ENCODE measurements around the gene ARID1A.

ARID1A gene

DNA sequence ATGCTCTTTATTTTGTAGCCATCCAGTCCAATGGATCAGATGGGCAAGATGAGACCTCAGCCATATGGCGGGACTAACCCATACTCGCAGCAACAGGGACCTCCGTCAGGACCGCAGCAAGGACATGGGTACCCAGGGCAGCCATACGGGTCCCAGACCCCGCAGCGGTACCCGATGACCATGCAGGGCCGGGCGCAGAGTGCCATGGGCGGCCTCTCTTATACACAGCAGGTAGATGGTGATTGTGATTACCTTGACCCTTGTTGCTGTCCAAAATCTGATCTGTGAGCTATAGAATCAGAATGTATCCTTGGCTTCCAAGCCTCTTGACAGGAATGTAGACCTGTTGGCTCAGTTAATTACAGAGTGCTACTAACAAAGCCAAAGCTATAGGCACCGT, 33.8 kb downstream of the ARID1A start:
- no peak for DNase-seq

DNA sequence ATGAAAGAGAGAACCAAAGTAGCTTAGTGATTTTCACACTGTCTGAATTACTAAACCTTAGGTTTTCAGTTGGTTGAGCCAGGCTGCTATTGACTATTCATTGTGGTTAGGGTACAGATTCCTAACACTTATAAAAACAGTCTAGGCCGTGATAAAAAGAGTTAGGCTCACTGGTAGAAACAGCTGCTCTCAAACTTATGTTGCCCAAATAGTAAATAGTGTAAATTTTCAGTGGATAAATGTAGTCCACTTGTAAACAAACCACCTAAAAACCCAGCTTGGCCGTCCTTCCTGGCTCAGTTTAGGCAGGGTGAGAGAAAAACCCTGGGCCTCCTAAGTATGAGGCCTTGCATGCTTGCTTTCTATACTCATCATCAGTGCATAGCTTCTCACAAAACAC, 34.9 kb downstream of the ARID1A start:
- DNase-seq, result no peak

DNA sequence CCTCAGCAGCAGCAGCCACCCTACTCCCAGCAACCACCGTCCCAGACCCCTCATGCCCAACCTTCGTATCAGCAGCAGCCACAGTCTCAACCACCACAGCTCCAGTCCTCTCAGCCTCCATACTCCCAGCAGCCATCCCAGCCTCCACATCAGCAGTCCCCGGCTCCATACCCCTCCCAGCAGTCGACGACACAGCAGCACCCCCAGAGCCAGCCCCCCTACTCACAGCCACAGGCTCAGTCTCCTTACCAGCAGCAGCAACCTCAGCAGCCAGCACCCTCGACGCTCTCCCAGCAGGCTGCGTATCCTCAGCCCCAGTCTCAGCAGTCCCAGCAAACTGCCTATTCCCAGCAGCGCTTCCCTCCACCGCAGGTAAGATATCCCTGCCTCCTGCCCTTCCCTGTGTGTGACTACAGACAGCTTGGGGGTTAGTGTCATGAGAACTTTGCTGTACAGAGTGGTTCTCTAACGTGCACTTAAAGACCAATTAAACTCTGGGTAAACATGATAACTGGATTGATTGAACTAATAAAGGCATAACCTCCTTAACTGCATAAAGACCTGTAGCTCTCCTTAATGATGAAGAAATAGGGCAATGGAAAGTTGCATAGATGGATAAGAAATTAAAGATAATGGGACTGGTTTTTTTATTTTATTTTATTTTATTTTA, 35.6 kb downstream of the ARID1A start:
- no peak for DNase-seq

DNA sequence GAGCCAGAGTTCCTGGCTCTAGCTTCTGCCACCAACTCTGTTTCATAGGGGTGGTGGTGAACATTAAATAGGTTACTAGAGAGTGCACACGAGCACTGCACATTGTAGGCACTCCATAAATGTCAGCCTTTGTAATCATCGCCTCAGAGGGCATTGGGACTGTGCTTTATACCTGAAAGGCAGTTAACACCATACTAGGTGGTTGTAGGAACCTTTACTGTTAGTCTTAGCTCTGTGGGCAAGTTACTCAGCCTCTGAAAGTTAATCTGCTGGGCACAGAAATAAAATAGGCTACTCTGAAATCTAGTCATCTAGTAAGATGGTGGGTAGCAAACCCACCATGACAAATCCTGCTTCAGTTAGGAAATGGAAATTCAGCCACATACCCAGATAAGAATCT, 37.6 kb downstream of the ARID1A start:
- no peak for DNase-seq

DNA sequence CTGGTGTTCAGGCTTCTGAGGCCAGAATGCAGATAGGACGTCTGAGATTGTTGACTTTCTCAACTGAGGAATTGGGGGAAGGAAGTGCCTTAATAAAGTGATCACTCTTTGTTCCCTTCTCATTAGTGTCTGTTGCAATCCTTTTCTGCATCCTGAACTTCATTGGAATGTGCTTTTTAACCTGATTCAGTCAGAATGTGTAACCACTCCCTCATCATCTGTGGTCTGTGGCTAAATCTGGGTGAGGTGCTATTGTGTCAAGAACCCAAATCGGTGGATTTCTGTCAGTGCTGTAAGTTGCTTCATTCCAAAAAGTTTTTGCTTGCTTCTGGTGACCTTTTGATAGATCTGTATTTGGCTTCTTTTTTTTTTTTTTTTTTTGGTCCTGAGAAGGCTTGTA, 38.2 kb downstream of the ARID1A start:
- DNase-seq, result no peak

DNA sequence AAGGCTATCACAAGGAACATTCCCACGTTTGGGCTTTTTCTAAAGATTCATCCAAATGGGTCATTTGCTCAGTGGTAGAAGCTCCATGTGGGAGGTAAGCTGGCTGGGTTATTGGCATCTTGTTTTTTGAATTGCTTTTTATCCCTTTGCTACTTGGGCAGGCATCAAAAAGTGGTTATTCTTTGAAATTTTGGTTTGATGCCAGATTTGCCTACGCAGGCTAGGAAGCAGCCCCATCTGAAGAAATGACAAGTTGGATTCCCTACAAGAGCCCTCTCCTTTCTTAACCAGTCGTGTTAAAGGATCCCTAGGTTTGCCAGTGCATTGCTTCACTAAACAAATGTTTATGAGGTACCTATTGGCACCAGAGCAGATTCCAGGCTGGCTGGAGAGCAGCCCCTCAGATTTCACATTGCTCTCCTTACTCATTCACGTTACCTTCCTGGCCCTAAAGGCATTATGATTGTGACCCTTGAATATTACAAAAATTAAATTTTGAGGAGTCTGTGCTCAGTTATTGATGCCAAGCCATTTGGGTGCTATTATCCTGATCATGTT, 38.8 kb downstream of the ARID1A start:
- DNase-seq, result no peak

DNA sequence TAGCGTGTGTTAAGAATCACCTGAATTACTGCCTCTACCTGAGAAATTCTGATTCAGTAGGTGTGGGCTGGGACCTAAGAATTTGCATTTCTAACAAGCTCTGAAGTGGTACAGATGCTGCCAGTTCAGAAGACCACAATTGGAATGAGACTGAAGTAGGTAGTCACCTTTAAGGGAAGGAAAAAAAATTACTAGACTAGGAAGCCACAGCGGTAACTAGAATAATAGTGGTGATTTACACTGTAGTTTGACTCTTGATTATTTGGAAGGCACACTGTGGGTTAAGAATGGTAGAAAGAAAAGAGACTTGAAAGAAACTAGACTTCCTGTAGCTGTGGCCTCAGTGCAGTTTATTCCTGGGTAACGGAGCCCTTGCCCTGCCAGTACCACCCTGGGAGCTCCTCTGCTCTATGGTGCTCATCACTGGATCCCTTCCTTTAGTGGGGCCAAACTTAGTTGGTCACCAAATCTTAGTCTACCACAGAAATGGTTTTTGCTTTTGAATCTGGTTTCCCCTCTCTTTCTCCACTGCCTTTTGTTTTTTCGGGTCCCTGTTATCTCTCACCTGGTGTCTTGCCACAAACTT, 43.6 kb downstream of the ARID1A start:
- DNase-seq, result no peak

DNA sequence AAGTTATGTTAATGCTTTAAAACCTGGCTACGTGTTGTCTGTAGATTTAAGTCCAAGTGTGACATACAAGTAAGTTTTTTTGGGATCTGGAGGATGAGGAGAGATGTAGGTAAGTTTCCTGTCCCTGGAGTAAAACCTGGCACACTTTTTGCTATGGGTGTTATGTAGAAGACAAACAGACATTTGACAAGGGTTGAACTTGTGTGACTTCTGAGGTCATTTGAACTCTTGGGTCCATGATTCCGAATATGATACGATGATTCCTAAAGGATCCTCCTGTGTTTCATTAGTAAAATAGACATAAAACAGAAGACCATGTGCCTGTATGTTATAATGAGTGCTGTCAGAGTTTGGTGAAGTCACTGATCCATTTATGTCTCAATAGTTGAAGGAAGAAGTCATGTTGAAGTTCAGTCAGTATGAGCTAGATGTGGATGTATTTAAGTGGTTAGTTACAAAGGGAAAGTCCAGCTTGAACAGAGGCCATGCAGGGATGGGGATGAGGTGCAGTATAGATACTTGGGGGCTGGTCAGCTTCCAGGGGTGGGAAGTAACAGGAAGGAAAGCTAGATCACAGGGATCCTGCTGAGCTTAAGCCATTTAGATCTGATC, 44.3 kb downstream of the ARID1A start:
- DNase-seq, result no peak

DNA sequence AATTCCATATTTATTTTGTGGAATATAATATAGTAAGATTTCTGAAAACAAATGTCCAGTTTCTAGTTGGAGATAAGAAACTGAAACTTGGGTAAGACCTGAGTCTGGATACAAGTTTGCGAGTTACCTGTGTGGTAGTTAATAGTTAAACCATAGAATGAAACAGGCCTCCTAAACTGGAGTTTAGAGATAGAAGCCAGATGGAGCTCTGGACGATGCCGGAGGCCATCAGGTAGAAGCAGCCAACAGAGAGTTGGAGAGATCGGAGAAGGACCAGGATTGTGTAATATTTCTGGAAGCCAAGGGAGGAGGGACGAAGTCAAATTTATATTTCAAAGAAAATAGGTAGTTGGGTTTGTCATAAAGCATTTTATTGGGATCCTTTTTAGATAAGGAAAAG, 45.1 kb downstream of the ARID1A start:
- no peak for DNase-seq

DNA sequence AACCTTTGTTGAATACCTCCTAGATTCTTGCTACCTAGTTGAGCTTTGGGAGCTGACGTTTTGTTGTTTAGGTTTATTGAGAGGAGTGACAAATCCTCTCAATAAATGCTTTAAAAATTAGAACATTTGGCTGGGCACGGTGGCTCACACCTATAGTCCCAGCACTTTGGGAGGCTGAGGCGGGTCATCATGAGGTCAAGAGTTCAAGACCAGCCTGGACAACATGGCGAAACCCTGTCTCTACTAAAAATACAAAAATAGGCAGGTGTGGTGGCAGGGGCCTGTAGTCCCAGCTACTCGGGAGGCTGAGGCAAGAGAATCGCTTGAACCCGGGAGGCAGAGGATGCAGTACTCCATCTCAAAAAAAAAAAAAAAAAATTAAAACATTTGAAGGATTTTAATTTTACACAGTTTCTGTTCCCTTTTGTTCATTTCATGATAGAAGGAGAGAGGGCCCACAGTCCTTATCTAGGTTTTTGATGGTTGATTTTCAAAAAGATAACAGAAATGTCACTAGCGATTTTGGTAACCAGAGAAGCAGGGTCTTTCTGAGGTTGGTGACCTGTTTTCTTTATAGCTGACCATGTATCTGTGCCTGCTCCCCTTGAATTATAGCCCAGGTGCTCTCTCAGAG, 47.7 kb downstream of the ARID1A start:
- no peak for DNase-seq

DNA sequence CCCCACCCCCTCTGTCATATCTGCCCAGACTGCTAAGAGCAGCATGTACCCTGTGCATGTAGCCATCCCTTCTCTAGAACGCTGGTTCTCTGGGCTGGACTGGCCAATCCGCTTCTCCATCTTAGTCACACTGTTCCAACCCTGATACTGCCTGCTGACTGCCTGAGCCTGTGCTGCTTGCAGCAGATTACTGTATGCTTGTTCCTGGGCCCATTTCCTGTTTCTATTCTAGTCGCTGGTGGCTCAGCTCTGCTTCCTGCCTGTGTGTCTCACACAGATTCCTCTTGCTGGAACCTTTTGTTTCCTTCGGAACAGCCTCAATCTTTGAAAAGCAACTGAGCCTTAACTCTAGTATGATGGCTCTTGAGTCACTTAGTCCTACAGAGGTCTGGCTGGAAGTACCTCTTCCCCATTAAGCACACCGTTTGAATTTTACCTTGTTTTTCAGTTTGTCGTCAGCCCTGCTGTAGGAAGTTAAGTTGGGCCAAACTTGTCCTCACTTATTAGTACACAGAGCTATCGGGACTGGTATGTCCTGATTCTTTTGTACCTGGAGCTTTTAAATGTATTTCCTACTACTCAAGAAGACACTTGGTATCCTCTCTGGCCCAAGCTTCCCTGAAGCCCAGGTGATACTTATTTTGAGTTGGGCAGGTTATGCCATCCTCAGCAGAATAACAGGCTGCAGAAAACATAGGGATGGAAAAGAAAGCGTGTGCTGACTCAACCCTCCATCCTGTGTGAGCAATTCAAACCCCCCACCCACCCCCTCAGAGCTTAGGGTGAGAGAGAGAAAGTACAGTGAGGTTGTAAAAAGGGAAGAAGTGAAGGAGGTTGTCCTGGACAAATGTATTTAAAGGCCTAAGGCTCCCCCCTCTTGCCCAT, 48.5 kb downstream of the ARID1A start:
- peak; percentile 38 for DNase-seq

DNA sequence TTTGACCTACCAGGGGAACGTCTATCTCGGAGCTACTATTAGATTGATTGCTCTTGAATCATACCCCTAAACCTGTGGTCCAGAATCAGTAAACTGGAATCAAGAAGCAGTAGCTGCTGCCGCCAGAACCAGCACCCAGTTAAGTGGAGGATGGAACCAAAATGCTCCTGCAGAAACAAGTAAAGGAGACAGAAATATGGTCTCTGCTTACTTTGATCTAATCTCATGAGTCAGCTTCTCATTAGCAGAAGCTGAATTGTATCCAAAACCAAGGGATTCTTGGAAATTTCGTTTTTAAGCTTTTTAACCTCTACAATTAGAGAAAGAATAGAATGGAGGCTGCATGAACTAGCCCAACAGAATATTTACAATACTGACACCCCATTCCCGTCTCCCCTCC, 49.4 kb downstream of the ARID1A start:
- DNase-seq, result no peak

DNA sequence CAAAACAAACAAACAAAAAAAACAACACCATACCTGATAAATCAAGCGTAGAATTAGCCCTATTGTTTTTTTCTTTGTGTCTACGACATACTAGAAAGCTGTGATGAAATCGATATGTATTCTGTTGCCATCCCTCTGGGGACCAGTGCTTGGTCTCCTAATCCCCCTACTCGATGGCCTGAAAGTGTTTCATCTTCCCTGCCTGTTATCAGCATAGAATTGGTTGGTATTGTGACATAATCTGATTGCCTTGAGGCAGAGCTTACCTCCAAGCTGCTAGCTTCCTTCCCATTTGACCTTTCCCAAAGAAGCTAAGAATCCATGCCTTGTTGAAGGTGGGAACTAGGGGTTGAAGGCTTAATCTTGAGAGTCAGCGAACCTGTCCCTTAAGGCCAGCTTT, 51.2 kb downstream of the ARID1A start:
- DNase-seq, result no peak

DNA sequence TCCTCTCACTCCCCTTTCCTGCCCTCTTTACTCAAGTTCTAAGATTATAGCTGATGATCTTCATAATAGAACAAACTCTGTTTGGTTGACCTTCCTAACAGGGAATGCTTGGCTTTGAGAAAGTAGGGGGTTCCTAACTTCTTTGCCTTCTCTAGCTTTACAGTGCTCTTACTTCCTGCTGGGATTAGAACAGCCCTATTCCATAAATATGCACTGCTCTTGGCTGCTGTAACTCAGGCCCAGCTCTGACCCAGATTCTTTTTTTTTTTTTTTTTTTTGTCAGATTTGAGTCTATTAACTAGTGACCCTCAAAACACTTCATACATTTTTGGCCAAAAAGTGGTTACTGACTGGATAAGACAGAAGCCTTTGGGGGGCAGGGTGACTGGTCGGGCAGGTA, 52.5 kb downstream of the ARID1A start:
- no peak for DNase-seq

DNA sequence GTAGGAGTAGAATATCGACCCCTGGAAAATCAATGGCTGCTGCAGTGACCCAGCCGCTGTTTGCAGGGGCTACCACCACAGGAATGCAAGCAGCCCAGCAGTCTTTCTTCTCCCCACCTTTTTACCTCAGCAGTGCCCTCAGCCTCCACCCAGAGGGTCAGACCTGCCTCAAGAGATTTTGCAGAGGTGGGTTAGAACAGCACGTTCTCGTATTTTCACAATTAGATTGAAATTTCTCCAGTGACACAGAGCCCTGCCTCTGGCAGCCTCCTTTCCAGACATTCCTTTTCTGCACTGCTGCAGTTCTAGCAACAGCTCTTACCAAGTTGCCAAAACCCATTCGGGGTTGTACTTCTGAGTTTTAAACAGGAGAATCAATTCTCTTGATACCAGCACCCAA, 53.6 kb downstream of the ARID1A start:
- DNase-seq, result no peak

DNA sequence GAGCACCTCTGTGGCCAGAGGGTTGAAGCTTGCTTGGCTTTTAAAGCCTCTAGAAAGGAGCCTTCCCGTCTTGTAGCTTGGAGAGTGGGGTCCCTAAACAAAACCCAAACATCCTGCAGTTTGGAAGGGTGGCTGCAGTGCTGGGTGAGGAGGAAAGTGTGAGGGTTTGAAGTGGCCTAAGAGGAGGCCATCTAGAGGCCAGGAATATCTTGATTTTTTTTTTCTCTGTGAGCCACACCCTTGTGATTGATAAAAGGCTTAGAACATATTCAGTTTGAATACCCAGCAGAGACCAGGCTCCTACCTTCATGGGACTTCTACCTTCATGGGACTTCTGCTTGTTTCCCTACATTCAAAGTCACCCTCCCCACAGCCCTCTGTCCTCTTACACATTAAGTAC, 54.6 kb downstream of the ARID1A start:
- no peak for DNase-seq

DNA sequence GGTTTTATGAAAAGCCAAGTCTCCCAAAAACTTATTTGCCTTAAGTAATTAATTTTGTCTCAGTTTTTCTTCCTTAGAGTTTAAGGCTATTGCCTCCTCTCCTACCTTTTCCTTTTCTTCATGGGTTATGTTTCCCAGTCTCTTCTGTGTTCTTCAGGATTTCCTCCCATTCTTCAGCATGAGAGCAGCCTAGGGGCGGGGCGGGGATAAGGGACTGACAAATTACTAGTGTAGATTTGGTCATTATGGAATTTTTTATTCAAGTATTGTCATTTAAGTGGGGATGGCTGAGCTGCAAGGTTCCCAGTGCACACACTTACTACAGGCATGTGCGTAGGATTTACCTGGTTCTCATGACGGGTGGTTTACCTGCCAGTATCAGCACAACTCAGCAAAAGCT, 56.7 kb downstream of the ARID1A start:
- DNase-seq, result no peak

DNA sequence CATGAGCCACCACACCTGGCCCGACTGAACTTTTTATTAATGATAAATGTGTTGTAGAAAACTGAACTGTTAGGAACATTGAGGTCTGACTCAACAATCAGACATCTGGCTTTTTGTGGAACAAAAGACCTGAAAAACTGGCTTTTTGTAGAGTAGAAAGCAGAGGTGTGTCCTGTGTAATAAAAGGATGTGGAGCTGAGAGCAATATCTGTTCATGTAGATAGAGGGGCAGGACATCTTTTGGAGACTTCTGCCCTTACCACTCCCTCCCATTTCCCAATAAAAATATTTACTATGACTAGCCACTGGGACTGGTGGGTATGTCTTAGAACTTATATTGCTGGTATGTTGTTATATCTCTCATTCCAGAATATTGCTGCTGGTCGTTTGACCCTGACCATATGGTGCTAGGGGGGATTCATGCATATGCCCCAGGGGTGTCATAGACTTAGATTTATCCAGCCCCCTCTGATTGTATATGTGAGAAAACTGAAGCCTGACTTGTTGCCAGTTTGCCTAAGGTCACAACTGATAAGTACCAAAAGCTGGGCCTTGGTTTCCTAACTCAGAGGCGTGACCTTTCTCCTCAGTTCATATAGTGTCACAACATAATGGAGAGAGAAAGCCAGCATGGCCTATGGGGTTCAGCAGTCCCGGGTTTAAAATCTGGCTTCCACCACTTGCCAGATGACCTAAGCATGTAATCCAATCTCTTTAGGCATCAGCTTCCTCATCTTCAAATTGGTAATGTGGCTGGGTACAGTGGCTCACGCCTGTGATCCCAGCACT, 58.5 kb downstream of the ARID1A start:
- DNase-seq, result no peak

DNA sequence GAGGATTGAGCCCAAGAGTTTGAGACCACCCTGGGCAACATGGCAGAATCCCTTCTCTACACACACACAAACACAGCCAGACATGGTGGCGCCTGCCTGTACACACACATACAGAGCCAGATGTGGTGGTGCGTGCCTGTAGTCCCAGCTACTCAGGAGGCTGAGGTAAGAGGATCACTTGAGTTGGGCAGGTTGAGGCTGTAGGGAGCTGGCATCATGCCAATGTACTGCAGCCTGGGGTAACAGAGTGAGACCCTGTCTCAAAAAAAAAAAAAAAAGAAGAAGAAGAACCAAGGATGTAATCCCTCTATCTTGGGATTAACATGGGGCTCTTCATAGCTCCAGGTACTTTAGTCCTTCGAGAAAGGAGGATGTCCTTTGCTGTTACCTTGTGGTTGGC, 62.5 kb downstream of the ARID1A start:
- DNase-seq, result no peak

DNA sequence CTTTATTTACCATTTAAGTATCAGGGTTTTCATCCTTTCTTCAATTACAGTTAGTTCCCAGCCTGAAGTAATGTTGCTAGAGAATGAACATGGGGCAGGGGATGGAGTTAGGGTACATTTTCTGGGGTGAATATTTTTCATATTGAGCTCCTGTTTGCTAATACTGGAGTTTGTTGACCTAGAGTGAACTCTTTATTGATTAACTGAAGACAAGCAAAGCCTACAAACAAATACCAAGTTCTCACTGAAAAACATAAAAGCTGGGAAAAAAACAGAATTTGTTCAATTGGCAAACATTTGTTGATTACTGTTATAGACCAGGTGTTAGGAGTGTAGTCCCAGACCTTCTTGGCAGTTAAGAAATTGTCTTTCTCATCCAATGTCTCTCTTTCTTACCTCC, 63.7 kb downstream of the ARID1A start:
- no peak for DNase-seq

DNA sequence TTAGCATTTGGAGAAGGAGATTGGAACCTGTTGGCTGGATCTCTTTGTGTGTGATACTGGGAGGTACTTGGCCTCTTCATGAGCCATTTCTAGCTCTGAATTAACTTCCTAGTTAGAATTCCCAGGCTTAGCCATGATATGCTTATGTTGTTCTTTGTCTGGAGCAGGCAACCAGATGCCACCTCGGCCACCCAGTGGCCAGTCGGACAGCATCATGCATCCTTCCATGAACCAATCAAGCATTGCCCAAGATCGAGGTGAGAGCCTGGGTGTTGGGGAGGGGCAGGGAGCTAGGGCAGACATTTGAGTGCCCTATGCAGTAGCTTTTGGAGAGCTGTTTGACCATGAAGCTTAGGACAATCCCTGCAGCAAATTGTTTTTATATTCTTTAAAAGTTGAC, 65.4 kb downstream of the ARID1A start:
- no peak for DNase-seq

DNA sequence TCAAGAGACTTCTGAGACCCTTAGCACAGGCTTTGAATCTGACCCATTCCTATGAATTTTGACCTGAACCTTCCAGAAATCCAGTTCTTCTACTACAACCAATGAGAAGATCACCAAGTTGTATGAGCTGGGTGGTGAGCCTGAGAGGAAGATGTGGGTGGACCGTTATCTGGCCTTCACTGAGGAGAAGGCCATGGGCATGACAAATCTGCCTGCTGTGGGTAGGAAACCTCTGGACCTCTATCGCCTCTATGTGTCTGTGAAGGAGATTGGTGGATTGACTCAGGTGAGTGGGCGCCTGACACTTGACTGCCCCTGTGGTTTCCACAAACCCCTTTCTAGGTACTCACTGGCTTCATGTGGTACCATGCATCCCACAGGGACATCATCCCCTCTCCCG, 71.9 kb downstream of the ARID1A start:
- no peak for DNase-seq
